Transverse colon (tissue), 4 donors: ENCODE data around the gene SUMO2. TPM values are rescaled to one million over a fixed set of nuclear protein-coding genes. Genes with fewer than 3 reads are reported as not detected.
A peak's percentile ranks its signal among the peaks of the same experiment; 100 is the strongest.
"Not testable (repeated sequence)": the region's sequence is repeated elsewhere in the genome, so short reads cannot be mapped to it uniquely, and the experiment has no call there.

Source experiments
- DNase-seq: peaks from one replicate; pipeline ENCODE4 v3.0.0-alpha.2; 2019
- H3K27ac ChIP-seq, 4 donors: fragments of 200-600 bp; sonication (generic); 2 replicates each; pipeline ENCODE4 v1.5.1; 2016 to 2018; ENCODE audit warnings: inconsistent platforms in 4 of 4
- H3K27me3 ChIP-seq: fragments of 200-600 bp; sonication (generic); 2 replicates; pipeline ENCODE4 v1.5.1; 2017; ENCODE audit warnings: inconsistent platforms
- H3K36me3 ChIP-seq, 4 donors: fragments of 200-600 bp; sonication (generic); 2 replicates each; pipeline ENCODE4 v1.5.1; 2017 to 2019; ENCODE audit warnings: inconsistent platforms in 4 of 4
- H3K4me1 ChIP-seq, 4 donors: fragments of 200-600 bp; sonication (generic); 2 replicates each; pipeline ENCODE4 v1.5.1; 2017 to 2020; ENCODE audit warnings: inconsistent platforms in 4 of 4
- H3K4me3 ChIP-seq, 4 donors: fragments of 200-600 bp; sonication (generic); 1 replicate in 1 of 4; 2 replicates in 3 of 4; pipeline versions ENCODE4 v1.5.1 to v1.6.1; 2017 to 2019; ENCODE audit warnings: inconsistent platforms in 4 of 4
- H3K9me3 ChIP-seq, 2 donors: fragments of 200-600 bp; sonication (generic); 2 replicates each; pipeline ENCODE4 v1.5.1; 2017 to 2019; ENCODE audit warnings: inconsistent platforms in 2 of 2
- EP300 ChIP-seq: sonication (generic); formaldehyde crosslinking; IDR thresholded peaks from one replicate; pipeline ENCODE4 v1.6.1; 2017; ENCODE audit warnings: antibody characterized with exemption, low read depth
- POLR2A ChIP-seq: fragments of 450-650 bp; IDR thresholded peaks from one replicate; pipeline ENCODE4 v1.6.1; 2016; ENCODE audit warnings: antibody characterized with exemption, mild to moderate bottlenecking, moderate library complexity
- POLR2AphosphoS5 ChIP-seq, 3 donors: sonication (generic); formaldehyde crosslinking; IDR thresholded peaks; one replicate each; pipeline ENCODE4 v1.6.1; 2016; ENCODE audit warnings: antibody characterized with exemption in 3 of 3
- WGBS, 2 donors: methylation state at CpG; one replicate each; pipeline ENCODE4 v1.1.5; 2018; ENCODE audit warnings: low coverage in 1 of 2; 5-methylcytosine and 5-hydroxymethylcytosine counted together
- in situ Hi-C, 4 donors: fragments of 200-750 bp; cut with MboI; loops; one replicate each; pipeline versions ENCODE4 v1.15.0 to v1.15.1; 2017; ENCODE audit warnings: low sequenced_read_pairs in 3 of 4, low pct_ligation_motif_present in 1 of 4, low pct_unique_long_range_greater_than_20kb in 1 of 4
- intact Hi-C: fragments of 100-400 bp; cut with DNase I; formaldehyde crosslinking; loops from one replicate; pipeline ENCODE4 v1.15.1; 2023; ENCODE audit warnings: low total_unique reads
- total RNA-seq, 4 donors: library from RNA; depleted of rRNA; stranded (reverse); fragments of >200 nt; gene quantifications; one replicate each; pipeline ENCODE4 v1.1.0, GENCODE V29; 2016
- TF ChIP-seq, protein P1 (sequence below), 5 experiments: fragments of 200-600 bp in 3 of 5; fragments of 450-650 bp in 2 of 5; sonication (generic) in 3 of 5; IDR thresholded peaks; 1 replicate in 2 of 5; 2 replicates in 3 of 5; pipeline ENCODE4 v1.5.1; 2016 to 2017; ENCODE audit warnings: antibody characterized with exemption in 5 of 5, inconsistent platforms in 3 of 5, mild to moderate bottlenecking in 2 of 5, moderate library complexity in 1 of 5

Gene SUMO2
- total RNA-seq, 4 donors from 2014 or later: 6.4 to 56.5 (median 47.9) TPM

DNA sequence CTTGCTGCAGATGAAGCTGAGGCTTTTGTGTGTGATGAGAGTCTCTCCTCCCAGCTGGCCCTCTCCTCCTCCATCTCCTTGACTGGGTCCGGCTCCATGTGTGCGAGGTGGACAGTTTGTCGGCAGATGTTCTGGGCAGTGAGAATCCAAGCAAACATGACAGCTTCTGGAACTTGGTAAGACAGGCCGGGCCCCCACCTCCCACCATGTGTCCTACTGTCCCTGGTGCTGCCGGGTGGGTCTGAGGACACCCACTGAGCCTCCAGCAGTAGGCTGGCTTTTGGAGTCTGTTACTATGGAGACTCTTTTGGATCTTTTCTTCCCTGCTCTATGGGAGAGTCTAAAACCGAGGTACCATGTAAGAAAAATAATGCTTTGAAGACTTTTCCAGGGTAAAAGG is 35.4 kb upstream of the SUMO2 start:
- no peak for DNase-seq
- intact Hi-C loops (no loop called here), in situ Hi-C loops (no loop called here)
- H3K4me3 ChIP-seq: no peak overlapping the region
- H3K9me3 ChIP-seq: no peaks in the 10 kb centered on the region
- no peaks in the 10 kb centered on the region for H3K4me1 ChIP-seq
- TF ChIP-seq POLR2A: no peak
- no peak for TF ChIP-seq EP300
- no peak for TF ChIP-seq POLR2AphosphoS5 (IDR thresholded peaks at IDR 0.05)
- TF ChIP-seq, protein P1, sequence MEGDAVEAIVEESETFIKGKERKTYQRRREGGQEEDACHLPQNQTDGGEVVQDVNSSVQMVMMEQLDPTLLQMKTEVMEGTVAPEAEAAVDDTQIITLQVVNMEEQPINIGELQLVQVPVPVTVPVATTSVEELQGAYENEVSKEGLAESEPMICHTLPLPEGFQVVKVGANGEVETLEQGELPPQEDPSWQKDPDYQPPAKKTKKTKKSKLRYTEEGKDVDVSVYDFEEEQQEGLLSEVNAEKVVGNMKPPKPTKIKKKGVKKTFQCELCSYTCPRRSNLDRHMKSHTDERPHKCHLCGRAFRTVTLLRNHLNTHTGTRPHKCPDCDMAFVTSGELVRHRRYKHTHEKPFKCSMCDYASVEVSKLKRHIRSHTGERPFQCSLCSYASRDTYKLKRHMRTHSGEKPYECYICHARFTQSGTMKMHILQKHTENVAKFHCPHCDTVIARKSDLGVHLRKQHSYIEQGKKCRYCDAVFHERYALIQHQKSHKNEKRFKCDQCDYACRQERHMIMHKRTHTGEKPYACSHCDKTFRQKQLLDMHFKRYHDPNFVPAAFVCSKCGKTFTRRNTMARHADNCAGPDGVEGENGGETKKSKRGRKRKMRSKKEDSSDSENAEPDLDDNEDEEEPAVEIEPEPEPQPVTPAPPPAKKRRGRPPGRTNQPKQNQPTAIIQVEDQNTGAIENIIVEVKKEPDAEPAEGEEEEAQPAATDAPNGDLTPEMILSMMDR (IDR thresholded peaks at IDR 0.05): no peak
- H3K27ac ChIP-seq: no peak overlapping the region
- H3K27me3 ChIP-seq: no peaks in the 10 kb centered on the region
- peaks cover 0 to 46% (median 18%) of the 10 kb centered on the region in 4 donors for H3K36me3 ChIP-seq
- 92 to 95% methylated on average over 2 to 6 of the region's 6 CpGs for WGBS, 2 donors

DNA sequence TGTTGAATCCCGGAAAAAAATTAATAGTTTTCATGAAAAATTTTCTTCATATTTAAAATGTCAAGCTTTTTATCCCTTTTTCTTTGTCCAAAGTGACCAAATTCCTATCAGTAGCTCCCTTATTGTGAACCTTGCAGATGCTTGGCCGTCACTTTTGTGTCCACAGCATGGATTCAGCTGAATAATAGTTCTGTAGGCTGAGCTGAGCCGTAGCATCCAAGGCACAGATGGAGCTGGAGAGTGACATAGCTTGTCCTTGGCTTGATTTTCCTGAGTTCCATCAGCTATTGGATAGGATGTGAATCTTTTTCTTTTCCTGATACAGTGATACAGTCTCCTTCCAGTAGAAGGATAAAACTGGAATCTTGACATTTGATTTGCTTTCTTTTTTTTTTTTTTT is 26.3 kb upstream of the SUMO2 start:
- Histone ChIP-seq H3K27ac (no peak overlapping the region), H3K4me3 (no peak overlapping the region), H3K9me3 (no peaks in the 10 kb centered on the region), H3K4me1 (peaks cover 10 to 28% (median 21%) of the 10 kb centered on the region in 4 donors), H3K27me3 (no peaks in the 10 kb centered on the region), H3K36me3 (peaks cover 0 to 42% (median 18%) of the 10 kb centered on the region in 4 donors)
- no peak for DNase-seq
- no peak for TF ChIP-seq POLR2AphosphoS5 (IDR thresholded peaks at IDR 0.05)
- TF ChIP-seq, protein P1 (IDR thresholded peaks at IDR 0.05): no peak
- no peak for TF ChIP-seq POLR2A
- TF ChIP-seq EP300: no peak
- intact Hi-C loops: loop anchor here (10.0 kb wide), 1 partner anchor 134 kb away; no protein-coding TSS in a partner anchor
- in situ Hi-C loops: loop anchor here in 1 of 4 donors (10.0 kb wide), 1 partner anchor 94 kb away; no protein-coding TSS in a partner anchor
- WGBS, 2 donors: 76 to 79% methylated on average over 3 of the region's 3 CpGs

DNA sequence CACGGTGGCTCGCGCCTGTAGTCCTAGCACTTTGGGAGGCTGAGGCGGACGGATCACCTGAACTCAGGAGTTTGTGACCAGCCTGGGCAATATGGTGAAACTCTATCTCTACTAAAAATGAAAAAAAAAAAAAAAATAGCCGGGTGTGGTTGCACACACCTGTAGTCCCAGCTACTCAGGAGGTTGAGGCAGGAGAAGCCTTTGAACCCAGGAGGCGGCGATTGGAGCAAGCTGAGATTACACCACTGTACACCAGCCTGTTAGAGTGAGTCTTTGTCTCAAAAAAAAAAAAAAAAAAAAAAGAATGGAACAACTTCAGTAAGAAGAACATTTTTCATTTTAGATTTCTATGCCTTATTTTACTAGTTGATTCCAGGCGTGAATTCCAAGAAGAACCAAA is 25.4 kb upstream of the SUMO2 start:
- intact Hi-C loops (loop anchor here (10.0 kb wide), 1 partner anchor 133 kb away; no protein-coding TSS in a partner anchor), in situ Hi-C loops (loop anchor here in 1 of 4 donors (10.0 kb wide), 1 partner anchor 93 kb away; no protein-coding TSS in a partner anchor)
- no peak overlapping the region for H3K27ac ChIP-seq
- DNase-seq: no peak
- no peaks in the 10 kb centered on the region for H3K9me3 ChIP-seq
- WGBS, 2 donors: 68 to 83% methylated on average over 9 of the region's 9 CpGs
- H3K4me3 ChIP-seq: no peak overlapping the region
- TF ChIP-seq POLR2AphosphoS5 (IDR thresholded peaks at IDR 0.05): no peak
- no peak for TF ChIP-seq EP300
- H3K36me3 ChIP-seq: peaks cover 0 to 33% (median 14%) of the 10 kb centered on the region in 4 donors
- H3K27me3 ChIP-seq: no peaks in the 10 kb centered on the region
- peaks cover 11 to 30% (median 21%) of the 10 kb centered on the region in 4 donors for H3K4me1 ChIP-seq

DNA sequence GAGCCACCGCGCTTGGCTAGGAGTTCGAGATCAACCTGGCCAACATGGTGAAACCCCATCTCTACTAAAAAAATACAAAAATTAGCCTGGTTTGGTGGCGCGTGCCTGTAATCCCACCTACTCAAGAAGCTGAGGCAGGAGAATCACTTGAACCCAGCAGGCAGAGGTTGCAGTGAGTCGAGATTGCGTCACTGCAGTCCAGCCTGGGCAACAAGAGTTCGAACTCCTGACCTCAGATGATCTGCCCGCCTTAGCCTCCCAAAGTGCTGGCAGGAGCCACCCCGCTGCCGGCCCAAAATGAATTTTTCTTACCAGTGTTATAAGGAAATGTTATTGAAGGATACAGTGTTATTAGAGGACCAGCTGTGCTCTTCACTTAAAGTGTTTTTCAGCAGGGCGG is 25.0 kb upstream of the SUMO2 start:
- no peak overlapping the region for H3K27ac ChIP-seq
- no peaks in the 10 kb centered on the region for H3K9me3 ChIP-seq
- in situ Hi-C loops: loop anchor here in 1 of 4 donors (10.0 kb wide), 1 partner anchor 93 kb away; no protein-coding TSS in a partner anchor
- no peak overlapping the region for H3K4me3 ChIP-seq
- no peaks in the 10 kb centered on the region for H3K27me3 ChIP-seq
- intact Hi-C loops: loop anchor here (10.0 kb wide), 1 partner anchor 133 kb away; no protein-coding TSS in a partner anchor
- peaks cover 11 to 30% (median 21%) of the 10 kb centered on the region in 4 donors for H3K4me1 ChIP-seq
- peaks cover 0 to 29% (median 12%) of the 10 kb centered on the region in 4 donors for H3K36me3 ChIP-seq
- TF ChIP-seq, protein P1 (IDR thresholded peaks at IDR 0.05): no peak
- TF ChIP-seq POLR2AphosphoS5 (IDR thresholded peaks at IDR 0.05): no peak
- no peak for TF ChIP-seq EP300
- no peak for TF ChIP-seq POLR2A
- DNase-seq: no peak
- 83% methylated on average over 1 to 12 of the region's 12 CpGs for WGBS, 2 donors

DNA sequence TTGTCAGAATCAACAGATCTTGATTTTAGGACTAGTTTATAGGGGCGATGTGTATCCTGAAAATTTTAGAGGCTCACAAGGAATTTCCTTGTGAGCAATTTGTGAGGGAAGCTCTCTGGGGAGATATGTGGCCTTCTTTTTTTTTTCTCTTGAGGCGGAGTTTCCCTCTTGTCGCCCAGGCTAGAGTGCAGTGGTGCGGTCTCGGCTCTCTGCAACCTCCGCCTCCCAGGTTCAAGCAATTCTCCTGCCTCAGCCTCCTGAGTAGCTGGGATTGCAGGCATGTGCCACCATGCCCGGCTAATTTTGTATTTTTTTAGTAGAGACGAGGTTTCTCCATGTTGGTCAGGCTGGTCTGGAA is 24.3 kb upstream of the SUMO2 start:
- not testable (repeated sequence) for H3K9me3 ChIP-seq, DNase-seq, H3K27me3 ChIP-seq, H3K27ac ChIP-seq
- Histone ChIP-seq H3K4me1 (peaks cover 11 to 31% (median 21%) of the 10 kb centered on the region in 4 donors), H3K4me3 (peak overlapping the region in 1 of 4 donors; percentile 88), H3K36me3 (peaks cover 0 to 23% (median 10%) of the 10 kb centered on the region in 4 donors)
- 80 to 100% methylated on average over 2 to 8 of the region's 8 CpGs for WGBS, 2 donors
- intact Hi-C loops: loop anchor here (10.0 kb wide), 1 partner anchor 132 kb away; no protein-coding TSS in a partner anchor
- in situ Hi-C loops: loop anchor here in 1 of 4 donors (10.0 kb wide), 1 partner anchor 92 kb away; no protein-coding TSS in a partner anchor
